GM12864 (cell line): Measurements from ENCODE around the gene MX1.

Experiments
- DNase-seq: peaks from one replicate; pipeline ENCODE4 v3.0.0-alpha.2; 2011; ENCODE audit warnings: low read depth
- H3K4me3 ChIP-seq: 2 replicates; pipeline ENCODE4 v1.5.1; 2011; ENCODE audit warnings: mild to moderate bottlenecking, low read depth, low read length, control low read depth
- CTCF ChIP-seq: IDR thresholded peaks from 2 replicates; pipeline ENCODE4 v1.5.1; 2011; ENCODE audit warnings: low read depth, mild to moderate bottlenecking, moderate library complexity, low read length, control low read depth, inconsistent platforms; ENCODE audit errors: missing control alignments

MX1 gene

GRCh38 chr21:41507521-41508414 lies 81.7 kb downstream of the MX1 start, which contains the start of gene TMPRSS2:
Gene TMPRSS2, minus strand, starts transcription at chr21:41508158. Its CDS starts 10,025 bp downstream, at chr21:41498133.
- no peak for DNase-seq
- no peak within 1 kb of the TSS for H3K4me3 ChIP-seq
- TF ChIP-seq CTCF: no peak

GRCh38 chr21:41508415-41509144 lies 82.5 kb downstream of the MX1 start:
- no peak overlapping the region for H3K4me3 ChIP-seq
- DNase-seq: no peak
- TF ChIP-seq CTCF: no peak
